Measurements from ENCODE around the gene AGRN. TPM values are rescaled to one million over a fixed set of nuclear protein-coding genes. Genes with fewer than 3 reads are reported as not detected.

The AGRN gene
- total RNA-seq, 1 donor from 2014 or later: 203 TPM

GRCh38 chr1:1080122-1080757, 60.3 kb downstream of the AGRN start:
- no peak overlapping the region for H3K27ac Mint-ChIP-seq (ENCODE audit: unreplicated experiment)
- no peaks in the 10 kb centered on the region for H3K36me3 Mint-ChIP-seq (ENCODE audit: low read depth)
- peaks cover 7% of the 10 kb centered on the region for H3K27me3 Mint-ChIP-seq (ENCODE audit: low read depth)
- peak overlapping the region; percentile 34 for H3K4me3 Mint-ChIP-seq
- DNase-seq (ENCODE audit: low read depth, low spot score): no peak
- TF ChIP-seq CTCF (conservative IDR thresholded peaks at IDR 0.05): no peak
- no peaks in the 10 kb centered on the region for H3K4me1 Mint-ChIP-seq
- no peaks in the 10 kb centered on the region for H3K9me3 Mint-ChIP-seq

- no peaks in the 10 kb centered on the region for H3K9me3 Mint-ChIP-seq
- no peak for DNase-seq (ENCODE audit: low read depth, low spot score)
- no peaks in the 10 kb centered on the region for H3K36me3 Mint-ChIP-seq (ENCODE audit: low read depth)
- no peak overlapping the region for H3K4me3 Mint-ChIP-seq
- no peaks in the 10 kb centered on the region for H3K4me1 Mint-ChIP-seq
- H3K27ac Mint-ChIP-seq (ENCODE audit: unreplicated experiment): no peak overlapping the region
- H3K27me3 Mint-ChIP-seq (ENCODE audit: low read depth): peaks cover 7% of the 10 kb centered on the region
- no peak for TF ChIP-seq CTCF (conservative IDR thresholded peaks at IDR 0.05)
These were observed 61.0 kb downstream of the AGRN start for GRCh38 chr1:1080951-1081310.

GRCh38 chr1:1081311-1082238, 61.7 kb downstream of the AGRN start:
- Mint-ChIP-seq H3K27ac (ENCODE audit: unreplicated experiment) (no peak overlapping the region), H3K36me3 (ENCODE audit: low read depth) (no peaks in the 10 kb centered on the region), H3K4me1 (no peaks in the 10 kb centered on the region), H3K27me3 (ENCODE audit: low read depth) (peaks cover 7% of the 10 kb centered on the region), H3K4me3 (no peak overlapping the region), H3K9me3 (no peaks in the 10 kb centered on the region)
- TF ChIP-seq CTCF (conservative IDR thresholded peaks at IDR 0.05): no peak
- DNase-seq (ENCODE audit: low read depth, low spot score): no peak

GRCh38 chr1:1082239-1082775, 62.4 kb downstream of the AGRN start:
- TF ChIP-seq CTCF (conservative IDR thresholded peaks at IDR 0.05): no peak
- no peak overlapping the region for H3K27ac Mint-ChIP-seq (ENCODE audit: unreplicated experiment)
- peaks cover 7% of the 10 kb centered on the region for H3K27me3 Mint-ChIP-seq (ENCODE audit: low read depth)
- H3K4me3 Mint-ChIP-seq: no peak overlapping the region
- no peaks in the 10 kb centered on the region for H3K4me1 Mint-ChIP-seq
- no peaks in the 10 kb centered on the region for H3K9me3 Mint-ChIP-seq
- H3K36me3 Mint-ChIP-seq (ENCODE audit: low read depth): no peaks in the 10 kb centered on the region
- no peak for DNase-seq (ENCODE audit: low read depth, low spot score)

- Mint-ChIP-seq H3K4me3 (no peak overlapping the region), H3K4me1 (no peaks in the 10 kb centered on the region), H3K27me3 (ENCODE audit: low read depth) (peaks cover 7% of the 10 kb centered on the region), H3K36me3 (ENCODE audit: low read depth) (no peaks in the 10 kb centered on the region), H3K9me3 (no peaks in the 10 kb centered on the region), H3K27ac (ENCODE audit: unreplicated experiment) (no peak overlapping the region)
- DNase-seq (ENCODE audit: low read depth, low spot score): no peak
- no peak for TF ChIP-seq CTCF (conservative IDR thresholded peaks at IDR 0.05)
These were observed 63.0 kb downstream of the AGRN start for GRCh38 chr1:1082776-1083415.

Data from neural crest cell (in vitro differentiated cells).